IPS-15b (cell line): ENCODE results near the gene AP2S1.
"Not testable (repeated sequence)": the region's sequence is repeated elsewhere in the genome, so short reads cannot be mapped to it uniquely, and the experiment has no call there.

ENCODE experiments used
- H3K27me3 ChIP-seq: one replicate; pipeline ENCODE4 v1.6.1; 2013; ENCODE audit warnings: low read length; ENCODE audit not compliant: control insufficient read depth, insufficient read depth
- H3K36me3 ChIP-seq: one replicate; pipeline ENCODE4 v1.6.1; 2013; ENCODE audit warnings: low read length; ENCODE audit not compliant: control insufficient read depth, insufficient read depth
- H3K4me1 ChIP-seq: one replicate; pipeline ENCODE4 v1.6.1; 2013; ENCODE audit warnings: mild to moderate bottlenecking, low read length; ENCODE audit not compliant: control insufficient read depth, insufficient read depth
- H3K4me3 ChIP-seq: one replicate; pipeline ENCODE4 v1.5.1; 2013; ENCODE audit warnings: low read depth, low read length
- H3K9ac ChIP-seq: one replicate; pipeline ENCODE4 v1.6.1; 2013; ENCODE audit warnings: low read depth, mild to moderate bottlenecking, low read length
- H3K9me3 ChIP-seq: one replicate; pipeline ENCODE4 v1.6.1; 2013; ENCODE audit warnings: mild to moderate bottlenecking, low read length; ENCODE audit not compliant: control insufficient read depth, insufficient read depth

AP2S1 gene

GRCh38 chr19:46809534-46810272, 40.9 kb downstream of the AP2S1 start:
- H3K9me3 ChIP-seq: no peaks in the 10 kb centered on the region
- no peak overlapping the region for H3K4me3 ChIP-seq
- H3K27me3 ChIP-seq: no peaks in the 10 kb centered on the region
- no peak overlapping the region for H3K9ac ChIP-seq
- no peaks in the 10 kb centered on the region for H3K36me3 ChIP-seq
- H3K4me1 ChIP-seq: peaks cover 2% of the 10 kb centered on the region

GRCh38 chr19:46806656-46807055, 44.0 kb downstream of the AP2S1 start:
- H3K36me3 ChIP-seq: no peaks in the 10 kb centered on the region
- no peaks in the 10 kb centered on the region for H3K27me3 ChIP-seq
- no peaks in the 10 kb centered on the region for H3K4me1 ChIP-seq
- H3K4me3 ChIP-seq: no peak overlapping the region
- no peaks in the 10 kb centered on the region for H3K9me3 ChIP-seq
- H3K9ac ChIP-seq: no peak overlapping the region

- H3K9me3 ChIP-seq: not testable (repeated sequence)
Measured at GRCh38 chr19:46804432-46804831, 46.2 kb downstream of the AP2S1 start.

GRCh38 chr19:46803555-46803954, 47.1 kb downstream of the AP2S1 start:
- H3K4me1 ChIP-seq: no peaks in the 10 kb centered on the region
- no peak overlapping the region for H3K4me3 ChIP-seq
- no peak overlapping the region for H3K9ac ChIP-seq
- no peaks in the 10 kb centered on the region for H3K27me3 ChIP-seq
- H3K36me3 ChIP-seq: no peaks in the 10 kb centered on the region
- no peaks in the 10 kb centered on the region for H3K9me3 ChIP-seq

More at GRCh38 chr19:46804432-46804831, 46.2 kb downstream of the AP2S1 start:
- H3K9ac ChIP-seq, H3K4me3 ChIP-seq, H3K4me1 ChIP-seq, H3K36me3 ChIP-seq, H3K27me3 ChIP-seq: not testable (repeated sequence)

GRCh38 chr19:46802152-46802551, 48.5 kb downstream of the AP2S1 start:
- no peak overlapping the region for H3K4me3 ChIP-seq
- H3K9ac ChIP-seq: no peak overlapping the region
- H3K4me1 ChIP-seq: no peaks in the 10 kb centered on the region
- H3K9me3 ChIP-seq: no peaks in the 10 kb centered on the region
- H3K36me3 ChIP-seq: no peaks in the 10 kb centered on the region
- H3K27me3 ChIP-seq: no peaks in the 10 kb centered on the region

GRCh38 chr19:46798713-46799112, 51.9 kb downstream of the AP2S1 start:
- no peaks in the 10 kb centered on the region for H3K36me3 ChIP-seq
- H3K4me1 ChIP-seq: no peaks in the 10 kb centered on the region
- H3K9me3 ChIP-seq: no peaks in the 10 kb centered on the region
- no peak overlapping the region for H3K4me3 ChIP-seq
- no peaks in the 10 kb centered on the region for H3K27me3 ChIP-seq
- no peak overlapping the region for H3K9ac ChIP-seq

GRCh38 chr19:46797881-46798280, 52.8 kb downstream of the AP2S1 start:
- no peaks in the 10 kb centered on the region for H3K27me3 ChIP-seq
- no peak overlapping the region for H3K9ac ChIP-seq
- no peaks in the 10 kb centered on the region for H3K9me3 ChIP-seq
- no peaks in the 10 kb centered on the region for H3K4me1 ChIP-seq
- H3K4me3 ChIP-seq: no peak overlapping the region
- H3K36me3 ChIP-seq: no peaks in the 10 kb centered on the region

- Histone ChIP-seq H3K9ac (no peak overlapping the region), H3K36me3 (no peaks in the 10 kb centered on the region), H3K27me3 (peaks cover 3% of the 10 kb centered on the region), H3K9me3 (no peaks in the 10 kb centered on the region), H3K4me3 (no peak overlapping the region), H3K4me1 (peaks cover 3% of the 10 kb centered on the region)
Measured at GRCh38 chr19:46791944-46792343, 58.7 kb downstream of the AP2S1 start.

- no peak overlapping the region for H3K4me3 ChIP-seq
- no peaks in the 10 kb centered on the region for H3K9me3 ChIP-seq
- peaks cover 7% of the 10 kb centered on the region for H3K4me1 ChIP-seq
- peaks cover 3% of the 10 kb centered on the region for H3K27me3 ChIP-seq
- H3K36me3 ChIP-seq: peaks cover 8% of the 10 kb centered on the region
- H3K9ac ChIP-seq: no peak overlapping the region
Measured at GRCh38 chr19:46789371-46789770, 61.3 kb downstream of the AP2S1 start.

GRCh38 chr19:46788968-46789338, 61.7 kb downstream of the AP2S1 start:
- H3K27me3 ChIP-seq: peaks cover 3% of the 10 kb centered on the region
- H3K9ac ChIP-seq: no peak overlapping the region
- H3K9me3 ChIP-seq: no peaks in the 10 kb centered on the region
- peaks cover 8% of the 10 kb centered on the region for H3K36me3 ChIP-seq
- no peak overlapping the region for H3K4me3 ChIP-seq
- H3K4me1 ChIP-seq: peaks cover 11% of the 10 kb centered on the region

GRCh38 chr19:46788262-46788967, 62.2 kb downstream of the AP2S1 start, which contains the start of gene SLC1A5:
Gene SLC1A5, minus strand, starts transcription at chr19:46788594. Its CDS starts 629 bp downstream, at chr19:46787965.
- Histone ChIP-seq H3K4me1 (peaks cover 16% of the 10 kb centered on the region), H3K9ac (peak within 1 kb of the TSS; percentile 94), H3K36me3 (peaks cover 10% of the 10 kb centered on the region), H3K9me3 (no peaks in the 10 kb centered on the region), H3K4me3 (peak within 1 kb of the TSS; percentile 99), H3K27me3 (peaks cover 3% of the 10 kb centered on the region)
